SU-DHL-6 (cell line): ENCODE data around the gene DPCD.

Experiments used
- H2AFZ ChIP-seq: fragments of 200-600 bp; sonication (generic); 2 replicates; pipeline ENCODE4 v1.6.1; 2014; ENCODE audit warnings: low read depth, mild to moderate bottlenecking, moderate library complexity, mixed read lengths, antibody characterized with exemption, low read length; ENCODE audit not compliant: severe bottlenecking
- H3F3A ChIP-seq: fragments of 200-600 bp; shearing (Covaris generic); 2 replicates; pipeline ENCODE4 v1.6.0; 2016; ENCODE audit warnings: antibody characterized with exemption, mild to moderate bottlenecking; ENCODE audit not compliant: insufficient read depth
- H3K27ac ChIP-seq: fragments of 200-600 bp; sonication (generic); 2 replicates; pipeline ENCODE4 v1.5.1; 2016; ENCODE audit warnings: low read depth, mild to moderate bottlenecking, low read length, moderate library complexity, mixed read lengths
- H3K27me3 ChIP-seq: fragments of 200-600 bp; sonication (generic), shearing (Covaris generic); 2 replicates; pipeline ENCODE4 v1.6.0; 2014; ENCODE audit warnings: mild to moderate bottlenecking, low read length
- H3K36me3 ChIP-seq: fragments of 200-600 bp; sonication (generic); 2 replicates; pipeline ENCODE4 v1.6.1; 2014; ENCODE audit warnings: mild to moderate bottlenecking, low read length, mixed read lengths
- H3K4me2 ChIP-seq: fragments of 300-600, 200-600 bp; shearing (Covaris generic), sonication (generic); 2 replicates; pipeline ENCODE4 v1.6.0; 2014; ENCODE audit warnings: low read length, low read depth, mild to moderate bottlenecking; ENCODE audit not compliant: poor library complexity, severe bottlenecking
- H3K4me3 ChIP-seq: fragments of 200-600 bp; sonication (generic); 2 replicates; pipeline ENCODE4 v1.5.1; 2014; ENCODE audit warnings: antibody characterized with exemption, low read length, mild to moderate bottlenecking, mixed read lengths; ENCODE audit not compliant: insufficient read depth, poor library complexity, severe bottlenecking
- H3K79me2 ChIP-seq: fragments of 200-600 bp; sonication (generic); 2 replicates; pipeline ENCODE4 v1.6.1; 2014; ENCODE audit warnings: mild to moderate bottlenecking, low read length, moderate library complexity; ENCODE audit not compliant: insufficient read depth
- H3K9ac ChIP-seq: fragments of 200-600 bp; sonication (generic); 2 replicates; pipeline ENCODE4 v1.7.0; 2014; ENCODE audit warnings: mild to moderate bottlenecking, low read length
- H3K9me2 ChIP-seq: fragments of 200-600 bp; sonication (generic); replicated peaks from 2 replicates; pipeline ENCODE4 v1.6.1; 2014; ENCODE audit warnings: low read length; ENCODE audit not compliant: insufficient read depth
- H3K9me3 ChIP-seq: fragments of 200-600 bp; sonication (generic); 2 replicates; pipeline ENCODE4 v1.6.1; 2014; ENCODE audit warnings: low read length, mixed read lengths; ENCODE audit not compliant: insufficient read depth
- H4K20me1 ChIP-seq: fragments of 200-600 bp; sonication (generic); 2 replicates; pipeline ENCODE4 v1.6.1; 2014; ENCODE audit warnings: low read depth, mild to moderate bottlenecking, antibody characterized with exemption, low read length, moderate library complexity, mixed read lengths
- CTCF ChIP-seq: fragments of 200-600 bp; sonication (generic); IDR thresholded peaks from one replicate; pipeline ENCODE4 v1.5.1; 2017; ENCODE audit warnings: antibody characterized with exemption, mild to moderate bottlenecking, low read length, moderate library complexity; ENCODE audit not compliant: insufficient read depth, poor library complexity, severe bottlenecking
- EZH2phosphoT487 ChIP-seq: fragments of 200-600 bp; sonication (generic), shearing (Covaris generic); conservative IDR thresholded peaks from 2 replicates; pipeline ENCODE4 v1.6.1; 2018; ENCODE audit warnings: mild to moderate bottlenecking, antibody characterized with exemption, low read length, moderate library complexity, mixed read lengths

The DPCD gene

DNA sequence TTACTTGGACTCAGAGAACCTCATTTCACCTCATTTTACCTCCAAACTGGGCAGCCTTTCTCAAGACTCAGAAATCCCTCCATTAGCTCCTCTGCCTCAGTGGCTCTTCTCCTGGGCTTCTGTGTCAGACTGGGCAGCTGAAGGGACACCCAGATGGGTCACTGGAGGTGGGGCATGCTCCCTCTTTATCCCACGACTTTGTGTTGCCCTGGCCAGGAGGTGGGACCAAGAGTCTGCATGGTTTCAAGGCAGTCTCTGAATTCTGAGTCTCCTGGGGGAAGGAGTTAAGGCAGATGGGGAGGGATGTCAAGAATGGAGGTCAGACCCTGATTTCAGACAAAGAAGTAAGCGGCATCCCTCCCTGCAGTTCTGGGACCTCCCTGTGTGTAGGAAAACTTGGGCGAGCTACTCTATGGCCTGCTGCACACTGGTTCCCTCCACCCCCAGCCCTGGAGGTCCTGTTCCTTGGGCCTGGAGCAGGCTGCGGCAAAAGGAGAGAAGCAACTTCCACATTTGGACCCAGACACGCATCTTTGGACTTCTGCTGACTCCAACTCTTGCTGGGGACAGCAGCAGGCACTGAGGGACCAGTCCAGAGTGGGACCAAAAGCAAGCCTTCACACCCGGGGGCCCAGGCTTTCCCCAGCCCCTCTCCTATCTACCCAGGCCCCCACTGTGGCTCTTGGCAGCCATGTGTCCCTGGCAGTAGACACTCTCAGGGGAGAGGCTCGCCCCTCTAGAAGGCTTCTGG is 10.8 kb upstream of the DPCD start:
- H3K4me3 ChIP-seq: no peak overlapping the region
- H4K20me1 ChIP-seq: no peaks in the 10 kb centered on the region
- H3K27ac ChIP-seq: no peak overlapping the region
- H2AFZ ChIP-seq: no peak overlapping the region
- H3K79me2 ChIP-seq: no peaks in the 10 kb centered on the region
- H3K9me2 ChIP-seq: no peaks in the 10 kb centered on the region
- H3K9ac ChIP-seq: no peak overlapping the region
- H3K9me3 ChIP-seq: no peaks in the 10 kb centered on the region
- H3F3A ChIP-seq: no peaks in the 10 kb centered on the region
- no peaks in the 10 kb centered on the region for H3K36me3 ChIP-seq
- TF ChIP-seq EZH2phosphoT487: no peak
- no peak for TF ChIP-seq CTCF
- H3K4me2 ChIP-seq: no peak overlapping the region
- H3K27me3 ChIP-seq: no peaks in the 10 kb centered on the region

- Histone ChIP-seq H4K20me1 (no peaks in the 10 kb centered on the region), H3K4me3 (no peak overlapping the region), H3F3A (no peaks in the 10 kb centered on the region), H2AFZ (no peak overlapping the region), H3K9me2 (no peaks in the 10 kb centered on the region), H3K9me3 (no peaks in the 10 kb centered on the region), H3K27ac (no peak overlapping the region), H3K27me3 (no peaks in the 10 kb centered on the region), H3K4me2 (no peak overlapping the region), H3K9ac (no peak overlapping the region), H3K79me2 (no peaks in the 10 kb centered on the region), H3K36me3 (no peaks in the 10 kb centered on the region)
- TF ChIP-seq CTCF (no peak), EZH2phosphoT487 (no peak)
These were observed 9.9 kb upstream of the DPCD start for GRCh38 chr10:101578192-101578591.

DNA sequence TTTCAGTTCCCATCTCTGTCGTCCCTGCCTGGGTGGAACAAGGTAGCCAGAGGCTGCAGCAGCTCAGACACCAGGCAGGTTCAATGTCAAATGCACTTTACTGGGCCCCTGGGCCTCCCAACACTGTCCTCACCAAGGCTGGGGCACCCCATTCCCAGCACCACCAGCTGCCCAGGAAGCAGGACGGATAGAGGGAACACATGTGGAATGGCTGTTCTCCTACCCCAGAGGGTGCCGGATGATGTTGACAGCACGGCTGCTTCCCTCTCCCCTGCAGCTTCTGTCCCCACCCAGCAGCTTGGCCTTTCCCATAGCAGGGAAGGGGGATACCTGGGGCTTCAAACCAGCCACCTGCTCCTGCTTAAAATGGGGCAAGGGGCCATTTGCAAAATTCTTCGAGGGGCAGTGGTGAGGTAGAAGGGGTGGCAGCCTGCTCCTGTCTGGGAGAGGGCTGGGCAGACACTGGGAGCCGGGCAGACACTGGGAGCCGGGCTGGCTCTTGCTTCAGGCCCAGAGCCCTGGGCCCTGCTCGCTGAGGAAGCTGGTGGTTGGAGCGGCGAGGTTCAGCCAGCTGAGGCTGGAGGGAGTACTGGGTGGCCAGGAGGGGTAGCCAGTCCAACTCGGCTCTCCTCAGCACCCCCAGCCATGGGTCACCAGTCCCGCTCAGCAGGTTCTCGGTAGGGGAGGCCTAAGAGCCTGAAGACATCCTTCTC is 9.2 kb upstream of the DPCD start:
- H3K36me3 ChIP-seq: no peaks in the 10 kb centered on the region

More for the DNA sequence above, 9.2 kb upstream of the DPCD start:
- Histone ChIP-seq H2AFZ (no peak overlapping the region), H3K9me3 (no peaks in the 10 kb centered on the region), H3K4me3 (no peak overlapping the region), H3F3A (no peaks in the 10 kb centered on the region), H3K9me2 (no peaks in the 10 kb centered on the region), H3K27ac (no peak overlapping the region), H3K79me2 (no peaks in the 10 kb centered on the region), H3K4me2 (no peak overlapping the region), H3K9ac (no peak overlapping the region), H3K27me3 (no peaks in the 10 kb centered on the region), H4K20me1 (no peaks in the 10 kb centered on the region)
- TF ChIP-seq EZH2phosphoT487 (no peak), CTCF (no peak)
